Endodermal cell (in vitro differentiated cells): ENCODE data around the gene SLC22A8. TPM values are rescaled to one million over a fixed set of nuclear protein-coding genes. Genes with fewer than 3 reads are reported as not detected.

ENCODE experiments used
- DNase-seq: peaks from one replicate; pipeline ENCODE4 v3.0.0-alpha.2; 2017
- H3K27ac ChIP-seq: 2 replicates; pipeline ENCODE4 v1.5.1; 2013; ENCODE audit warnings: mild to moderate bottlenecking, low read depth, low read length, moderate library complexity
- H3K27me3 ChIP-seq: 2 replicates; pipeline ENCODE4 v1.6.1; 2013; ENCODE audit warnings: mild to moderate bottlenecking, low read length, moderate library complexity; ENCODE audit not compliant: insufficient read depth, control insufficient read depth, poor library complexity, severe bottlenecking
- H3K36me3 ChIP-seq: 2 replicates; pipeline ENCODE4 v1.7.0; 2013; ENCODE audit warnings: mild to moderate bottlenecking, low read length, moderate library complexity; ENCODE audit not compliant: control insufficient read depth, insufficient read depth
- H3K4me1 ChIP-seq: one replicate; pipeline ENCODE4 v1.7.0; 2013; ENCODE audit warnings: low read length; ENCODE audit not compliant: control insufficient read depth, insufficient read depth
- H3K4me3 ChIP-seq: 2 replicates; pipeline ENCODE4 v1.5.1; 2013; ENCODE audit warnings: mild to moderate bottlenecking, low read length, moderate library complexity
- H3K9ac ChIP-seq: 2 replicates; pipeline ENCODE4 v1.6.1; 2013; ENCODE audit warnings: mild to moderate bottlenecking, low read length, moderate library complexity; ENCODE audit not compliant: poor library complexity, severe bottlenecking; ENCODE audit errors: extremely low read depth
- H3K9me3 ChIP-seq: 2 replicates; pipeline ENCODE4 v1.6.1; 2013; ENCODE audit warnings: mild to moderate bottlenecking, low read length, moderate library complexity; ENCODE audit not compliant: control insufficient read depth
- H3K27ac Mint-ChIP-seq: 2 replicates; pipeline ENCODE4 v1.8.0; 2020; ENCODE audit warnings: mixed read lengths
- H3K27me3 Mint-ChIP-seq: 2 replicates; pipeline ENCODE4 v1.8.0; 2021; ENCODE audit warnings: mild to moderate bottlenecking, mixed read lengths; ENCODE audit not compliant: insufficient read depth
- H3K36me3 Mint-ChIP-seq: 2 replicates; pipeline ENCODE4 v1.8.0; 2020; ENCODE audit warnings: low read depth, mixed read lengths
- H3K4me1 Mint-ChIP-seq: 2 replicates; pipeline ENCODE4 v1.8.0; 2020; ENCODE audit warnings: mixed read lengths
- H3K4me3 Mint-ChIP-seq: 2 replicates; pipeline ENCODE4 v1.8.0; 2020; ENCODE audit warnings: mild to moderate bottlenecking, moderate library complexity, mixed read lengths
- H3K9me3 Mint-ChIP-seq: 2 replicates; pipeline ENCODE4 v1.8.0; 2020; ENCODE audit warnings: mild to moderate bottlenecking, mixed read lengths
- WGBS, 2 experiments: methylation state at CpG; one replicate each; pipeline versions ENCODE4 v1.1.5 to v1.1.7; 2013; ENCODE audit warnings: missing lambda C conversion rate in 2 of 2, mixed read lengths in 1 of 2; ENCODE audit not compliant: insufficient coverage in 1 of 2, insufficient read length in 1 of 2; 5-methylcytosine and 5-hydroxymethylcytosine counted together
- total RNA-seq, 2 donors: library from RNA; stranded (reverse); fragmentation: NEBNext Ultra II Directional in 1 of 2; extraction: Animal tissue kit (Norgen Biotek cat#: 25700) in 1 of 2; gene quantifications; 2 replicates in 1 of 2; 3 replicates in 1 of 2; pipeline ENCODE4 v1.2.1, GENCODE V29; 2021
- TF ChIP-seq, protein P1 (sequence below): fragments of 200-600 bp; sonication (generic); conservative IDR thresholded peaks from 2 replicates; pipeline ENCODE4 v1.5.0; 2021; ENCODE audit warnings: antibody characterized with exemption, mild to moderate bottlenecking

The SLC22A8 gene
- total RNA-seq, 2 donors from 2014 or later, result 0.22 TPM; not detected in 1

- Histone ChIP-seq H3K27ac (no peak overlapping the region), H3K9me3 (no peaks in the 10 kb centered on the region), H3K36me3 (no peaks in the 10 kb centered on the region), H3K4me1 (peaks cover 11% of the 10 kb centered on the region), H3K4me3 (no peak overlapping the region), H3K9ac (no peak overlapping the region), H3K27me3 (no peaks in the 10 kb centered on the region)
- peaks cover 33% of the 10 kb centered on the region for H3K4me1 Mint-ChIP-seq
- H3K4me3 Mint-ChIP-seq, result no peak overlapping the region
- no peaks in the 10 kb centered on the region for H3K36me3 Mint-ChIP-seq
- no peaks in the 10 kb centered on the region for H3K9me3 Mint-ChIP-seq
- TF ChIP-seq, protein P1, sequence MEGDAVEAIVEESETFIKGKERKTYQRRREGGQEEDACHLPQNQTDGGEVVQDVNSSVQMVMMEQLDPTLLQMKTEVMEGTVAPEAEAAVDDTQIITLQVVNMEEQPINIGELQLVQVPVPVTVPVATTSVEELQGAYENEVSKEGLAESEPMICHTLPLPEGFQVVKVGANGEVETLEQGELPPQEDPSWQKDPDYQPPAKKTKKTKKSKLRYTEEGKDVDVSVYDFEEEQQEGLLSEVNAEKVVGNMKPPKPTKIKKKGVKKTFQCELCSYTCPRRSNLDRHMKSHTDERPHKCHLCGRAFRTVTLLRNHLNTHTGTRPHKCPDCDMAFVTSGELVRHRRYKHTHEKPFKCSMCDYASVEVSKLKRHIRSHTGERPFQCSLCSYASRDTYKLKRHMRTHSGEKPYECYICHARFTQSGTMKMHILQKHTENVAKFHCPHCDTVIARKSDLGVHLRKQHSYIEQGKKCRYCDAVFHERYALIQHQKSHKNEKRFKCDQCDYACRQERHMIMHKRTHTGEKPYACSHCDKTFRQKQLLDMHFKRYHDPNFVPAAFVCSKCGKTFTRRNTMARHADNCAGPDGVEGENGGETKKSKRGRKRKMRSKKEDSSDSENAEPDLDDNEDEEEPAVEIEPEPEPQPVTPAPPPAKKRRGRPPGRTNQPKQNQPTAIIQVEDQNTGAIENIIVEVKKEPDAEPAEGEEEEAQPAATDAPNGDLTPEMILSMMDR, result no peak
- no peak overlapping the region for H3K27ac Mint-ChIP-seq
- no peak for DNase-seq
- peaks cover 5% of the 10 kb centered on the region for H3K27me3 Mint-ChIP-seq
- 92 to 93% methylated on average over 9 to 11 of the region's 11 CpGs for WGBS, 2 experiments
Measured at GRCh38 chr11:63012430-63012829, 3.2 kb downstream of the SLC22A8 start.

GRCh38 chr11:63010934-63011439 is 4.7 kb downstream of the SLC22A8 start:
- 77 to 82% methylated on average over 3 to 5 of the region's 5 CpGs for WGBS, 2 experiments
- H3K36me3 ChIP-seq, result no peaks in the 10 kb centered on the region
- DNase-seq, result no peak

DNA sequence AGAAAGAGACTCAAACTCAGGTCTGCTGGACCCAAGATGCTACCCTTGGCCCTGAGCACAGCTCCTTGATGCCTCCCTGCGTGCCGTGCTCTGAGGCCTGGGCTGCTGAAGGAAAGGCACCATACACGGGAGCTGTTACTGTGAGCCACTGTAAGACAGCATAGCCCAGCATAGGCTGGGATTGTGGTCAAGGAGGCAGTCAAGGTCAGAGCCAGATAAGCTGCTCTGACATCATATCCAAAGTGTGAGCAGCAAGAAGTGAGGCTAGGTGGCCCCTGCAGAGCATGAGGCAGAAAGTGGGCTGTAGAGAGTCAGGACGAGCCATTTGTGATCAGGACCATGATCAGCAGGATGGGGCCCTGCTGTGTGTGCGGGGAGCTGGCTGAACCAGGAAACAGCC is 7.7 kb downstream of the SLC22A8 start:
- no peaks in the 10 kb centered on the region for H3K9me3 ChIP-seq
- H3K4me1 Mint-ChIP-seq, result peaks cover 12% of the 10 kb centered on the region
- 89 to 90% methylated on average over 5 of the region's 5 CpGs for WGBS, 2 experiments

More at GRCh38 chr11:63010934-63011439, 4.7 kb downstream of the SLC22A8 start:
- H3K4me1 Mint-ChIP-seq, result peaks cover 30% of the 10 kb centered on the region
- Histone ChIP-seq H3K4me3 (no peak overlapping the region), H3K4me1 (peaks cover 8% of the 10 kb centered on the region), H3K27ac (no peak overlapping the region), H3K27me3 (no peaks in the 10 kb centered on the region), H3K9me3 (no peaks in the 10 kb centered on the region), H3K9ac (no peak overlapping the region)
- no peak overlapping the region for H3K4me3 Mint-ChIP-seq
- no peaks in the 10 kb centered on the region for H3K36me3 Mint-ChIP-seq
- H3K27me3 Mint-ChIP-seq, result peaks cover 5% of the 10 kb centered on the region
- H3K9me3 Mint-ChIP-seq, result no peaks in the 10 kb centered on the region
- H3K27ac Mint-ChIP-seq, result no peak overlapping the region
- TF ChIP-seq, protein P1, result no peak

More for the DNA sequence above, 7.7 kb downstream of the SLC22A8 start:
- Mint-ChIP-seq H3K9me3 (no peaks in the 10 kb centered on the region), H3K27ac (no peak overlapping the region), H3K4me3 (no peak overlapping the region), H3K36me3 (no peaks in the 10 kb centered on the region), H3K27me3 (peaks cover 7% of the 10 kb centered on the region)
- TF ChIP-seq, protein P1, result no peak
- DNase-seq, result no peak
- no peaks in the 10 kb centered on the region for H3K27me3 ChIP-seq
- H3K4me3 ChIP-seq, result no peak overlapping the region
- no peak overlapping the region for H3K27ac ChIP-seq
- no peaks in the 10 kb centered on the region for H3K4me1 ChIP-seq
- no peak overlapping the region for H3K9ac ChIP-seq
- H3K36me3 ChIP-seq, result no peaks in the 10 kb centered on the region
